Common myeloid progenitor, CD34-positive (primary cell): ENCODE data around the gene RFT1.

ENCODE experiments used
- CTCF ChIA-PET: fragments of 350-600 bp; sonication (Branson Sonifier 250); formaldehyde crosslinking; loops from one replicate; lab custom pipeline; 2021; ENCODE audit warnings: antibody characterized with exemption; lab: Charles Lee
- POLR2A ChIA-PET: fragments of 350-600 bp; sonication (Branson Sonifier 250); formaldehyde crosslinking; loops from one replicate; lab custom pipeline; 2021; ENCODE audit warnings: antibody characterized with exemption; lab: Charles Lee
- DNase-seq, 3 donors: peaks; one replicate each; pipeline versions ENCODE4 v3.0.0 to v3.0.0-alpha.2; 2013
- H3K27ac ChIP-seq, 2 experiments: 1 replicate in 1 of 2; 2 replicates in 1 of 2; pipeline ENCODE4 v1.7.0; 2013; ENCODE audit warnings: inconsistent platforms in 2 of 2, low read length in 2 of 2, mild to moderate bottlenecking in 2 of 2, low read depth in 1 of 2, moderate library complexity in 1 of 2; ENCODE audit not compliant: severe bottlenecking in 2 of 2, insufficient read depth in 1 of 2, poor library complexity in 1 of 2
- H3K27me3 ChIP-seq, 5 experiments: replicated peaks in 2 of 5; 1 replicate in 3 of 5; 2 replicates in 2 of 5; pipeline versions ENCODE4 v1.6.1 to v1.7.0; 2013; ENCODE audit warnings: low read length in 4 of 5, mild to moderate bottlenecking in 2 of 5, moderate library complexity in 2 of 5, inconsistent platforms in 1 of 5; ENCODE audit not compliant: insufficient read depth in 5 of 5, control insufficient read depth in 4 of 5
- H3K36me3 ChIP-seq, 4 experiments: 1 replicate in 2 of 4; 2 replicates in 2 of 4; pipeline versions ENCODE4 v1.6.1 to v1.7.0; 2013; ENCODE audit warnings: low read length in 3 of 4, control low read depth in 1 of 4, mild to moderate bottlenecking in 1 of 4; ENCODE audit not compliant: control insufficient read depth in 4 of 4, insufficient read depth in 4 of 4
- H3K4me1 ChIP-seq, 4 experiments: 1 replicate in 3 of 4; 2 replicates in 1 of 4; pipeline versions ENCODE4 v1.6.1 to v1.7.1; 2013; ENCODE audit warnings: low read length in 3 of 4, mild to moderate bottlenecking in 3 of 4, control low read depth in 1 of 4, inconsistent platforms in 1 of 4, moderate library complexity in 1 of 4; ENCODE audit not compliant: control insufficient read depth in 4 of 4, insufficient read depth in 4 of 4; ENCODE audit errors: control extremely low read depth in 1 of 4
- H3K4me3 ChIP-seq, 7 experiments: 1 replicate in 4 of 7; 2 replicates in 3 of 7; pipeline versions ENCODE4 v1.5.1 to v1.7.0; 2013; ENCODE audit warnings: mild to moderate bottlenecking in 7 of 7, low read length in 6 of 7, moderate library complexity in 6 of 7, inconsistent platforms in 2 of 7, low read depth in 2 of 7, control low read depth in 1 of 7; ENCODE audit not compliant: insufficient read depth in 4 of 7, control insufficient read depth in 1 of 7; ENCODE audit errors: extremely low read depth in 1 of 7
- H3K9me3 ChIP-seq, 5 experiments: 1 replicate in 4 of 5; 2 replicates in 1 of 5; pipeline versions ENCODE4 v1.6.1 to v1.7.1; 2013; ENCODE audit warnings: low read length in 4 of 5, mild to moderate bottlenecking in 2 of 5, inconsistent platforms in 1 of 5, low read depth in 1 of 5, moderate library complexity in 1 of 5; ENCODE audit not compliant: control insufficient read depth in 4 of 5, insufficient read depth in 2 of 5; ENCODE audit errors: control extremely low read depth in 1 of 5
- WGBS: methylation state at CpG from one replicate; pipeline ENCODE4 v1.1.5; 2013; ENCODE audit not compliant: insufficient coverage; 5-methylcytosine and 5-hydroxymethylcytosine counted together

Gene RFT1

DNA sequence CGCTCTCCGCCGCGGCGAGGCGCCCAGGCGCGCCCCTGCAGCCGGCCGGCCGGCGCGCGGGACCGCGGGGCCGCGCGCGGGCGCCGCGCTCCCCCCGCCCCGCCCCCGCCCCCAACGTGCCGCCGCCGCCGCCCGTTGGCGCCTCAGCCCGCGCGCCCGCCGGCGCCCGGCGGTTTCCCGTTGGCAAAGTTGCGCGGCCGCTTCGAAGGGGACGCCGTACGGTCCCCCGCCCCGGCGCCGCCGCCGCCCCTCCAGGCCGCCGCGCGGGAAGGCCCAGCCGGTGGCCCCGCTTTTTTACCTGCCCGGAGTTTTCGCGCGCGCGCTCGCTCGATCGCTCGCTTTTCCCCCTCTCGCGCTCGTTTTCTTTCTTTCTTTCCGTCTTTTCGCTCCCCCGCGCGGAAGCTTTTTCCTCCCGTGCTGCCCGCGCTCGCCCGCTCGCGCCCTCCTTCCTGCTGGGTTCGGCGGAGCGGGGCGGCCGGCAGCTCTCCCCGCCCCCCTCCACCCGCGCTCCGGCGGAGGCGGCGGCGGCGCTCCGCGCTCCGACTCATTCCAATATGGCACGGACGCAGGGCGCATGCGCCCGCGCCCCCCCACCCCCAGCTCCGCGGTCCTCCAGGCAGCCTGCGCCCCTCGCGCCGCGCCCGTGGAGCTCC lies 84.6 kb downstream of the RFT1 start, which contains the start of gene SFMBT1:
TSS of gene SFMBT1 (minus strand) at position 556 of the 653 bp plus-strand sequence. CDS start 76,945 bp downstream, outside the sequence.
- Histone ChIP-seq H3K4me1 (peaks cover 4 to 19% (median 16%) of the 10 kb centered on the region in 4 experiments), H3K9me3 (peaks cover 0 to 4% (median 0%) of the 10 kb centered on the region in 5 experiments), H3K27ac (no peak within 1 kb of the TSS), H3K4me3 (peak within 1 kb of the TSS; percentile 58 to 81 (median 73)), H3K27me3 (peaks cover 0 to 75% (median 27%) of the 10 kb centered on the region in 5 experiments), H3K36me3 (no peaks in the 10 kb centered on the region)
- WGBS: 0% methylated on average over 54 of the region's 117 CpGs
- DNase-seq: peak; percentile 57 to 63 (median 58)
- POLR2A ChIA-PET: no interaction called here
- CTCF ChIA-PET: interaction anchor here (0.8 kb wide), 1 partner anchor 29 kb away, joined by 3 read pairs; no protein-coding TSS in a partner anchor

DNA sequence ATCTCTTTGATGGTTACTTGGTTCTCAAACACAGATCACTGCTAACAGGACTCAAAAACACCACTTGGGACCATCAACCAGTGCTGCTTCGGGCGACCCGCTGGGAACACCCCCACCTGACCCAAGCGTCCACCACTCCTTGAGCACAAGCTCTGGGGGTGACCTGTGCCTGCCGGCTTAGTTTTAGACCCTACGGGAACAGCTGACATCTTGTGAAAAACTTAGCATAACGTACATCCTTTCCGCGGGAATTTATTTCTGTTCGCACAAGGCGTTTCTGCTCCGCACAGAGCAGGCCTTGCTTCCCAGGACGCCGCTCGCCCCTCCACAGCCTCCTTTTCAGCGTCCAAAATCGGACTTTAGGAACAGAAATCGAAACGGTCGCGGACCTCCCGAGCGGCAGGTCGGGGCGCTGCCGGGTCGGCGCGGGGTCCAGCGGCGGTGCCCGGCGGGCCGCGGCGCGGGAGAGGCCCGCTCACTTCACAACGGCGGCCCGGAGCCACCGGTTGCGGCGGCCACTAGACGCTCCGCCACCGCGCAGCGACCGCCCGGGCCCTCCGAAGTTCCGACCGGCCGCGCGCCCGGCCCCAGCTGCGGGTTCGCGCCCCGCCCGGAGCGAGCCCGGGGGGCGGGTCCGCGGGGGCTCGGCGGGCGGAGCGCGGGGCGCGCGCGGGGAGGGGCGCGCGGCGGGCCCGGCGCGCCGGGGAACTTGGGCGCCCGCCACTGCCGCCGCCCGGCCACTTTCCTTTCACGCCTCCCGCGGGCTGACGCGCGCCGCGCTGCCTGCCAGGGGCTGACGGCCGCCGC lies 85.3 kb downstream of the RFT1 start:
- Histone ChIP-seq H3K9me3 (peaks cover 0 to 4% (median 0%) of the 10 kb centered on the region in 5 experiments), H3K4me1 (peaks cover 4 to 19% (median 16%) of the 10 kb centered on the region in 4 experiments), H3K4me3 (peak overlapping the region; percentile 50 to 75 (median 73)), H3K27ac (no peak overlapping the region), H3K36me3 (no peaks in the 10 kb centered on the region), H3K27me3 (peaks cover 0 to 77% (median 32%) of the 10 kb centered on the region in 5 experiments)
- WGBS: 1% methylated on average over 51 of the region's 101 CpGs
- ChIA-PET CTCF (interaction anchor here (0.8 to 1.7 kb wide), 2 partner anchors 18 to 28 kb away, joined by 3 to 4 read pairs; no protein-coding TSS in a partner anchor), POLR2A (no interaction called here)
- peak; percentile 44 to 65 (median 56) for DNase-seq

DNA sequence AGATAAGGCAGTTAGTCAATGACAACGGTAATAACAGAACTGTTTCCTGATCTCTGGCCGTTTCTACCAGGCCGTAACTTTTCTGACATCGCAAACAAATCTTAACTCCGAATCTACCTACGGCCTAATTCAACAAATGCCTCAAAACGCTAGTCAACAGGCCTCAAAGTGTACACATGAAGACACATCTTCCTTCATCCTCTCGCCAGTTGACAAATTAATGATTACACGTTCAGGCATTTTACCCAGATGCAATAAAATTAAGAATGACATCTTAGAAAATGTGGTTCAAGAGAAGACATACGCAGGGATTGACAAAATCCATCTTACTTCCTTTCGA lies 85.9 kb downstream of the RFT1 start:
- ChIA-PET POLR2A (no interaction called here), CTCF (interaction anchor here (1.7 kb wide), 1 partner anchor 17 kb away, joined by 4 read pairs; no protein-coding TSS in a partner anchor)
- DNase-seq: no peak
- H3K4me1 ChIP-seq: peaks cover 4 to 19% (median 16%) of the 10 kb centered on the region in 4 experiments
- H3K27ac ChIP-seq: no peak overlapping the region
- WGBS: 61% methylated on average over 10 of the region's 11 CpGs
- H3K27me3 ChIP-seq: peaks cover 0 to 78% (median 33%) of the 10 kb centered on the region in 5 experiments
- peak overlapping the region in 6 of 7 experiments; percentile 55 to 75 (median 72) for H3K4me3 ChIP-seq
- H3K36me3 ChIP-seq: no peaks in the 10 kb centered on the region
- H3K9me3 ChIP-seq: peaks cover 0 to 4% (median 0%) of the 10 kb centered on the region in 5 experiments

DNA sequence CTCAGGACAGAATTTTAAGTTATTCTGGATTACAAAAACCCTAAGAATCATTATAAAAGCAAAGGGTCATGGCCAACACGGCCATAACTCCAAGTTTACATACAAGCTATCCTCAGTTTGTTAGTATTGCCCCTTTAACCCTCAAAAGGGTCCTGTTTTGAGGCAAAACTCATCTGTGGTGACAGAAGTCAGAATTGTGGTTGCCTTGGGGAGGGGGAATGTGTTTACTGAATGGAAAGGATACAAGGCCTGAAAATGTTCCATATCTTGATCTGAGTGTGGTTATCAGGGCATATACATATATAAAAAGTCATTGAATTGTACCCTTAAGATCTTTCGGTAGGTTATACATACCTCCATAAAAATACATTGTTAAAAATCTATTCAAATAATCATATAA lies 86.5 kb downstream of the RFT1 start:
- Histone ChIP-seq H3K36me3 (no peaks in the 10 kb centered on the region), H3K4me3 (no peak overlapping the region), H3K27ac (no peak overlapping the region), H3K4me1 (peaks cover 4 to 19% (median 16%) of the 10 kb centered on the region in 4 experiments), H3K27me3 (peaks cover 0 to 82% (median 35%) of the 10 kb centered on the region in 5 experiments), H3K9me3 (peaks cover 0 to 4% (median 0%) of the 10 kb centered on the region in 5 experiments)
- WGBS: no CpG with 5 or more reads among the region's 2 CpGs
- POLR2A ChIA-PET: no interaction called here
- no peak for DNase-seq
- CTCF ChIA-PET: interaction anchor here (1.7 kb wide), 1 partner anchor 17 kb away, joined by 4 read pairs; no protein-coding TSS in a partner anchor

DNA sequence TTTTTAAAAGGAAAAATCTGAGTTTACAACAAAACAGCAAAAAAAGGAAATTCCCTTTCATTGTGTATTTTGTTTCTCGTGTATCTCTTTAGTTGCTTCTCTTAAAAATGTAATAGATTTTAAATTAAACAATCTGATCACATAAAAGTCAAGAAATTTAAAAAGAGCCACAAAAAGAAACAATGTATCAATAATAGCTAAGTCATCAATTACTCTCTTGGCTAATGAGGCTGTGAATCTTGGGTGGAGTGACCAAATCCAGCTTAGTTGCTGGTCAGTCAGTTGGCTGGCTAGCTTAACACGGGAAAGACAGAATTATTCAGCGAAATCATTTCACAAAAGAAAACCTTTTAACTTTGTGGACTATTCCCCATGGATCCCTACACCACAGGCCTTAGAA lies 87.6 kb downstream of the RFT1 start:
- no peak for DNase-seq
- Histone ChIP-seq H3K9me3 (peaks cover 0 to 4% (median 0%) of the 10 kb centered on the region in 5 experiments), H3K36me3 (no peaks in the 10 kb centered on the region), H3K27ac (no peak overlapping the region), H3K27me3 (peaks cover 0 to 82% (median 38%) of the 10 kb centered on the region in 5 experiments), H3K4me3 (no peak overlapping the region), H3K4me1 (peaks cover 4 to 19% (median 16%) of the 10 kb centered on the region in 4 experiments)
- ChIA-PET CTCF (interaction anchor here (1.1 kb wide), 1 partner anchor 9 kb away, joined by 3 read pairs; no protein-coding TSS in a partner anchor), POLR2A (no interaction called here)
- 100% methylated on average over 2 of the region's 3 CpGs for WGBS

DNA sequence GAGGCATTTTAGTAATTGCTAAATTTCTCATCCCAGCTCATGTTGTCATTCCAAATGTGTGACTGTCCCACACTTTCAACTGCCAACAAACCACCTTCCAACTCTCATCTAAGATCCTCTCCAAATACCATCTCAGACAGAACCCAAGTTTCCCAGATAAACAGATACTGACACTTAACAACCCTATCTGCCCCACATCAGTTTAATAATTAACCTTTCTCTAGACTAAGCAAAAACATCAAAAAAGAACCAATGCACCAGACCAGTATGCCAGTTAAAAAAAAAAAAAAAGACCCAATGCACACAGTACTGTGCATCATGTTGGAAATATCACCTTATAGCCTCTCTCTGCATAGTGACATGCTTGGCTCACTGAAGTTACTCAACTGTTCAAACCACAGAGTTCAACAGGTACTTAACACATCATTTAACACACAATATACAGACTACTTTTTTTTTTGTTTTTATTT lies 89.8 kb downstream of the RFT1 start:
- no peaks in the 10 kb centered on the region for H3K36me3 ChIP-seq
- peaks cover 4 to 11% (median 6%) of the 10 kb centered on the region in 4 experiments for H3K4me1 ChIP-seq
- ChIA-PET CTCF (no interaction called here), POLR2A (no interaction called here)
- peaks cover 0 to 84% (median 34%) of the 10 kb centered on the region in 5 experiments for H3K27me3 ChIP-seq
- no peak overlapping the region for H3K4me3 ChIP-seq
- peaks cover 0 to 4% (median 0%) of the 10 kb centered on the region in 5 experiments for H3K9me3 ChIP-seq
- H3K27ac ChIP-seq: no peak overlapping the region
- no peak for DNase-seq
